H1 (cell line): ENCODE measurements around the gene LDLRAD3. TPM values are rescaled to one million over a fixed set of nuclear protein-coding genes. Genes with fewer than 3 reads are reported as not detected.

ENCODE experiments used
- CTCF ChIA-PET: fragments of 300-600 bp; sonication (Branson Sonifier 250); formaldehyde crosslinking; loops from one replicate; lab custom pipeline; 2021; ENCODE audit not compliant: partially characterized antibody; lab: Charles Lee
- POLR2A ChIA-PET: fragments of 300-600 bp; sonication (Branson Sonifier 250); formaldehyde crosslinking; loops from one replicate; lab custom pipeline; 2021; ENCODE audit warnings: inconsistent platforms; ENCODE audit not compliant: partially characterized antibody; lab: Charles Lee
- DNase-seq, 2 experiments: peaks; one replicate each; pipeline versions ENCODE4 v3.0.0 to v3.0.0-alpha.2; 2010 to 2022; ENCODE audit warnings: low spot score in 2 of 2, low read depth in 1 of 2, mixed read lengths in 1 of 2
- FAIRE-seq: peaks from 2 replicates; lab custom pipeline; 2011; peaks lifted over from hg19 to GRCh38; lab: Jason Lieb, UNC
- H2AFZ ChIP-seq: 2 replicates; pipeline ENCODE4 v1.8.1; 2012; ENCODE audit warnings: low read length, inconsistent platforms
- H2AK5ac ChIP-seq: 2 replicates; pipeline ENCODE4 v1.6.1; 2013; ENCODE audit warnings: low read depth, low read length
- H2BK120ac ChIP-seq: replicated peaks from 2 replicates; pipeline ENCODE3; 2013; ENCODE audit warnings: low read depth, low read length, inconsistent platforms
- H2BK12ac ChIP-seq: 2 replicates; pipeline ENCODE4 v1.6.1; 2013; ENCODE audit warnings: low read depth, low read length
- H2BK15ac ChIP-seq: 2 replicates; pipeline ENCODE4 v1.6.1; 2013; ENCODE audit warnings: low read length
- H2BK20ac ChIP-seq: 2 replicates; pipeline ENCODE4 v1.6.1; 2013; ENCODE audit warnings: low read length
- H2BK5ac ChIP-seq: 2 replicates; pipeline ENCODE4 v1.6.1; 2013; ENCODE audit warnings: low read depth, low read length
- H3K14ac ChIP-seq: 2 replicates; pipeline ENCODE4 v1.6.1; 2013; ENCODE audit warnings: inconsistent platforms; ENCODE audit not compliant: insufficient read length
- H3K18ac ChIP-seq: 2 replicates; pipeline ENCODE4 v1.6.1; 2013; ENCODE audit warnings: low read length; ENCODE audit errors: extremely low read depth
- H3K23ac ChIP-seq: 2 replicates; pipeline ENCODE4 v1.6.1; 2013; ENCODE audit warnings: inconsistent platforms; ENCODE audit not compliant: insufficient read length
- H3K23me2 ChIP-seq: 2 replicates; pipeline ENCODE4 v1.6.1; 2013; ENCODE audit warnings: low read depth, low read length
- H3K27ac ChIP-seq: 2 replicates; pipeline ENCODE4 v1.6.1; 2011; ENCODE audit warnings: low read depth, low read length, inconsistent platforms
- H3K27me3 ChIP-seq, 4 experiments: replicated peaks in 1 of 4; 1 replicate in 1 of 4; 2 replicates in 3 of 4; pipeline versions ENCODE4 v1.6.1 to v1.8.1; 2011 to 2013; ENCODE audit warnings: low read length in 3 of 4, mild to moderate bottlenecking in 3 of 4, inconsistent platforms in 2 of 4, mixed read lengths in 2 of 4, moderate library complexity in 1 of 4; ENCODE audit not compliant: control insufficient read depth in 3 of 4, insufficient read depth in 3 of 4; ENCODE audit errors: extremely low read depth in 1 of 4
- H3K36me3 ChIP-seq, 4 experiments: 2 replicates each; pipeline versions ENCODE4 v1.6.1 to v1.8.1; 2011 to 2013; ENCODE audit warnings: mild to moderate bottlenecking in 4 of 4, low read length in 3 of 4, moderate library complexity in 2 of 4, control low read depth in 1 of 4, inconsistent platforms in 1 of 4; ENCODE audit not compliant: insufficient read depth in 4 of 4, control insufficient read depth in 2 of 4
- H3K4ac ChIP-seq: replicated peaks from 2 replicates; pipeline ENCODE3; 2013; ENCODE audit warnings: low read length, low read depth, mixed read lengths, inconsistent platforms; ENCODE audit not compliant: insufficient read length
- H3K4me1 ChIP-seq, 4 experiments: replicated peaks in 1 of 4; 1 replicate in 1 of 4; 2 replicates in 3 of 4; pipeline versions ENCODE4 v1.6.1 to v1.8.1; 2011 to 2013; ENCODE audit warnings: low read length in 3 of 4, inconsistent platforms in 2 of 4, mixed read lengths in 1 of 4; ENCODE audit not compliant: insufficient read depth in 4 of 4, control insufficient read depth in 3 of 4
- H3K4me2 ChIP-seq, 2 experiments: 2 replicates each; pipeline versions ENCODE4 v1.6.1 to v1.8.1; 2011 to 2013; ENCODE audit warnings: low read depth in 2 of 2, low read length in 2 of 2, control low read depth in 1 of 2, inconsistent platforms in 1 of 2, mild to moderate bottlenecking in 1 of 2; ENCODE audit not compliant: insufficient read depth in 1 of 2
- H3K4me3 ChIP-seq, 4 experiments: fragments of 200-600, 300-600 bp in 1 of 4; sonication (generic), shearing (Covaris generic), sonication (Bioruptor Twin) in 1 of 4; 2 replicates each; pipeline versions ENCODE4 v1.5.1 to v1.8.1; 2011 to 2016; ENCODE audit warnings: low read length in 4 of 4, low read depth in 3 of 4, control low read depth in 2 of 4, inconsistent platforms in 2 of 4, mild to moderate bottlenecking in 2 of 4, mixed read lengths in 1 of 4, moderate library complexity in 1 of 4; ENCODE audit not compliant: insufficient read depth in 2 of 4; ENCODE audit errors: extremely low read depth in 1 of 4
- H3K56ac ChIP-seq: replicated peaks from 2 replicates; pipeline ENCODE3; 2013; ENCODE audit warnings: low read depth, mild to moderate bottlenecking, mixed read lengths, low read length, inconsistent platforms; ENCODE audit not compliant: insufficient read length
- H3K79me1 ChIP-seq: 2 replicates; pipeline ENCODE4 v1.6.1; 2013; ENCODE audit warnings: low read depth, low read length, control low read depth
- H3K79me2 ChIP-seq, 2 experiments: 2 replicates each; pipeline versions ENCODE4 v1.6.1 to v1.8.1; 2012 to 2013; ENCODE audit warnings: low read length in 2 of 2, mild to moderate bottlenecking in 2 of 2, inconsistent platforms in 1 of 2; ENCODE audit not compliant: insufficient read depth in 2 of 2, control insufficient read depth in 1 of 2
- H3K9ac ChIP-seq, 4 experiments: replicated peaks in 1 of 4; 1 replicate in 1 of 4; 2 replicates in 3 of 4; pipeline versions ENCODE4 v1.6.1 to v1.8.1; 2011 to 2013; ENCODE audit warnings: low read depth in 3 of 4, low read length in 3 of 4, control low read depth in 2 of 4, mild to moderate bottlenecking in 2 of 4, moderate library complexity in 2 of 4, inconsistent platforms in 1 of 4; ENCODE audit errors: extremely low read depth in 1 of 4
- H3K9me3 ChIP-seq, 2 experiments: 2 replicates each; pipeline versions ENCODE4 v1.6.1 to v1.8.1; 2012 to 2013; ENCODE audit warnings: mild to moderate bottlenecking in 2 of 2, moderate library complexity in 2 of 2, control low read depth in 1 of 2, inconsistent platforms in 1 of 2, low read depth in 1 of 2, low read length in 1 of 2, mixed read lengths in 1 of 2; ENCODE audit not compliant: insufficient read depth in 2 of 2
- H4K20me1 ChIP-seq, 2 experiments: replicated peaks in 1 of 2; 2 replicates each; pipeline versions ENCODE3 to v1.8.1; 2011 to 2013; ENCODE audit warnings: inconsistent platforms in 2 of 2, low read length in 2 of 2, mild to moderate bottlenecking in 1 of 2; ENCODE audit not compliant: insufficient read depth in 2 of 2, control insufficient read depth in 1 of 2
- H4K5ac ChIP-seq: 2 replicates; pipeline ENCODE4 v1.6.1; 2013; ENCODE audit warnings: low read length, low read depth, mixed read lengths, inconsistent platforms; ENCODE audit not compliant: insufficient read length
- H4K8ac ChIP-seq: 2 replicates; pipeline ENCODE4 v1.8.0; 2013; ENCODE audit warnings: mild to moderate bottlenecking, moderate library complexity, low read length, inconsistent platforms; ENCODE audit not compliant: insufficient read depth; ENCODE audit errors: extremely low read depth
- H4K91ac ChIP-seq: replicated peaks from 2 replicates; pipeline ENCODE3; 2013; ENCODE audit warnings: low read length, mixed read lengths, inconsistent platforms; ENCODE audit not compliant: insufficient read length
- ATF2 ChIP-seq: IDR thresholded peaks from 2 replicates; pipeline ENCODE4 v1.6.1; 2012; ENCODE audit warnings: low read length, inconsistent platforms
- CHD2 ChIP-seq: IDR thresholded peaks from 2 replicates; pipeline ENCODE4 v1.6.1; 2012; ENCODE audit warnings: low read length, improper control_type of control experiment
- EZH2 ChIP-seq: fragments of 200-600 bp; sonication (generic); IDR thresholded peaks from 2 replicates; pipeline ENCODE4 v1.7.1; 2012; ENCODE audit warnings: low read depth, mild to moderate bottlenecking, moderate library complexity, low read length, inconsistent platforms; ENCODE audit not compliant: severe bottlenecking
- HDAC6 ChIP-seq: IDR thresholded peaks from one replicate; pipeline ENCODE4 v1.7.1; 2012; ENCODE audit warnings: low read depth, mild to moderate bottlenecking, inconsistent platforms, low read length, moderate library complexity
- POLR2AphosphoS5 ChIP-seq: IDR thresholded peaks from 2 replicates; pipeline ENCODE4 v1.6.1; 2011; ENCODE audit warnings: low read depth, low read length
- RBBP5 ChIP-seq: IDR thresholded peaks from 2 replicates; pipeline ENCODE4 v1.7.1; 2012; ENCODE audit warnings: low read depth, mild to moderate bottlenecking, inconsistent platforms, low read length, moderate library complexity, borderline replicate concordance
- RFX5 ChIP-seq: IDR thresholded peaks from 2 replicates; pipeline ENCODE4 v1.6.1; 2011; ENCODE audit warnings: low read depth, low read length, improper control_type of control experiment, borderline replicate concordance
- SAP30 ChIP-seq: fragments of 300-600 bp; sonication (generic); IDR thresholded peaks from 2 replicates; pipeline ENCODE4 v1.7.1; 2012; ENCODE audit warnings: low read length, moderate library complexity, mild to moderate bottlenecking, inconsistent platforms; ENCODE audit not compliant: insufficient read depth, insufficient replicate concordance
- SIRT6 ChIP-seq: IDR thresholded peaks from one replicate; pipeline ENCODE4 v1.7.1; 2012; ENCODE audit warnings: low read length, inconsistent platforms
- TAF7 ChIP-seq: optimal IDR thresholded peaks from 2 replicates; pipeline ENCODE3; 2011; ENCODE audit warnings: low read depth, mild to moderate bottlenecking, inconsistent platforms, low read length, moderate library complexity, borderline replicate concordance
- TCF12 ChIP-seq: IDR thresholded peaks from 2 replicates; pipeline ENCODE4 v1.6.1; 2011; ENCODE audit warnings: low read depth, mild to moderate bottlenecking, low read length
- WGBS, 2 experiments: shearing (Covaris generic) in 1 of 2; methylation state at CpG; one replicate each; pipeline versions ENCODE4 v1.1.6 to v1.1.7; 2013 to 2015; ENCODE audit warnings: low lambda C conversion rate in 2 of 2, mixed read lengths in 2 of 2, inconsistent platforms in 1 of 2, low coverage in 1 of 2, missing lambda C conversion rate in 1 of 2; ENCODE audit not compliant: insufficient replicate concordance in 2 of 2, insufficient coverage in 1 of 2, insufficient read length in 1 of 2; ENCODE audit errors: extremely low coverage in 1 of 2, missing lambda C conversion rate in 1 of 2; 5-methylcytosine and 5-hydroxymethylcytosine counted together
- polyA plus RNA-seq, 7 experiments: library from polyadenylated mRNA; depleted of rRNA in 3 of 7; stranded (reverse) in 5 of 7; unstranded in 2 of 7; fragments of >200 nt in 5 of 7; fragments of 200-250 nt in 2 of 7; gene quantifications; 1 replicate in 5 of 7; 2 replicates in 1 of 7; 4 replicates in 1 of 7; pipeline versions ENCODE4 v1.2.1 to v1.2.3, GENCODE V29; 2011 to 2013; ENCODE audit warnings: missing spikeins in 2 of 7, mixed read lengths in 2 of 7
- total RNA-seq: library from RNA; stranded (reverse); fragmentation: NEBNext Ultra II Directional; extraction: Animal tissue kit (Norgen Biotek cat#: 25700); gene quantifications from 2 replicates; pipeline ENCODE4 v1.2.1, GENCODE V29; 2021
- TF ChIP-seq, protein P1 (sequence below): IDR thresholded peaks from 2 replicates; pipeline ENCODE4 v1.6.1; 2012; ENCODE audit warnings: inconsistent platforms

Gene LDLRAD3
- total and polyA plus RNA-seq, 2 of the 8 experiments (the other 6 are each of a cell fraction or from before 2014, with no cell fraction given), result 18.6 to 22.8 TPM

DNA sequence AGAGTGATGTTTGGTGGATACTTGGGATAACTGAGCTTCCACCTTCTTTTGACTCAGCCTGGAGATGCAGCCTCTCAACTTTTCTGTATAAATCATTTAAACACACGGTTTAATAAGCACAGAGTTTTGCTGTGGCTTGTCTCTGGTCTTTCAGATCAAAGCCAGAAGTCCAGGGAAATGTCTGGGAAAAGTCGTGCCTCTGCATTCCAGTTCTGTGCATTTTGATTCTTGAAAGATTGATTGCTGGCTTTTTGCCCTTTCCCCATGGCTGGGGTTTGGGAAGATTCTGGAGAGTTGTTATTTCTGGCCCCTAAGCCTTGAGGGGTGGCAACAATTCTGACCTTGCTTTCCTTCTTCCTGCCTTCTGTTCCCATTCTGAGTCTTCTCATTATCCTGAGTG lies 191.2 kb downstream of the LDLRAD3 start:
- ChIA-PET CTCF (interaction anchor here (0.6 to 3.2 kb wide), 8 partner anchors 20 to 569 kb away, joined by 3 to 15 read pairs (median 3); no protein-coding TSS in a partner anchor), POLR2A (interaction anchor here (1.6 kb wide), 1 partner anchor 11 kb away, joined by 3 read pairs; no protein-coding TSS in a partner anchor)
- H3K18ac ChIP-seq, result no peak overlapping the region
- FAIRE-seq (no peak), DNase-seq (no peak)
- no peak overlapping the region for H3K9ac ChIP-seq
- H3K36me3 ChIP-seq, result no peaks in the 10 kb centered on the region
- H3K56ac ChIP-seq, result no peak overlapping the region
- H3K9me3 ChIP-seq, result no peaks in the 10 kb centered on the region
- H3K4me1 ChIP-seq, result peaks cover 0 to 7% (median 5%) of the 10 kb centered on the region in 4 experiments; a peak in 3 of 7 replicates
- H2BK120ac ChIP-seq, result no peak overlapping the region
- no peak overlapping the region for H2BK5ac ChIP-seq
- no peak overlapping the region for H3K4ac ChIP-seq
- no peaks in the 10 kb centered on the region for H3K23me2 ChIP-seq
- no peaks in the 10 kb centered on the region for H3K79me1 ChIP-seq
- no peak overlapping the region for H2BK15ac ChIP-seq
- no peak overlapping the region for H3K4me2 ChIP-seq
- H2BK20ac ChIP-seq, result no peak overlapping the region
- H4K91ac ChIP-seq, result no peak overlapping the region
- no peak overlapping the region for H4K8ac ChIP-seq
- H3K4me3 ChIP-seq, result no peak overlapping the region
- no peak overlapping the region for H3K14ac ChIP-seq
- no peak overlapping the region for H3K23ac ChIP-seq
- WGBS, 2 experiments, result 100% methylated on average over 2 of the region's 2 CpGs; no CpG with 5 or more reads in 1 of the 2 experiments
- H4K20me1 ChIP-seq, result no peaks in the 10 kb centered on the region
- peaks cover 0 to 4% of the 10 kb centered on the region in 2 experiments; a peak in 1 of 4 replicates for H3K79me2 ChIP-seq
- no peak overlapping the region for H3K27ac ChIP-seq
- no peak overlapping the region for H2BK12ac ChIP-seq
- no peak overlapping the region for H2AFZ ChIP-seq
- no peak overlapping the region for H2AK5ac ChIP-seq
- H3K27me3 ChIP-seq, result no peaks in the 10 kb centered on the region
- H4K5ac ChIP-seq, result no peak overlapping the region
- TF ChIP-seq RBBP5 (no peak), HDAC6 (no peak), CHD2 (no peak), TAF7 (no peak), RFX5 (no peak), SIRT6 (no peak), TCF12 (no peak), ATF2 (no peak), SAP30 (no peak), POLR2AphosphoS5 (no peak), EZH2 (no peak)
- TF ChIP-seq, protein P1, sequence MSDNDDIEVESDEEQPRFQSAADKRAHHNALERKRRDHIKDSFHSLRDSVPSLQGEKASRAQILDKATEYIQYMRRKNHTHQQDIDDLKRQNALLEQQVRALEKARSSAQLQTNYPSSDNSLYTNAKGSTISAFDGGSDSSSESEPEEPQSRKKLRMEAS, result no peak
